Measurements from ENCODE around the gene PBX3. TPM values are rescaled to one million over a fixed set of nuclear protein-coding genes. Genes with fewer than 3 reads are reported as not detected.

The PBX3 gene
- total RNA-seq, 1 experiment from 2014 or later: 39.0 TPM

- intact Hi-C loops (cut with micrococcal nuclease; ENCODE audit: unreplicated experiment) (no loop called here), in situ Hi-C loops (cut with HindIII; ENCODE audit: low pct_unique_long_range_greater_than_20kb, low sequenced_read_pairs) (no loop called here)
- TF ChIP-seq SIN3A (IDR thresholded peaks at IDR 0.05; ENCODE audit: borderline replicate concordance, insufficient read depth, low read depth, low read length): no peak
- no peak for TF ChIP-seq REST (IDR thresholded peaks at IDR 0.05; ENCODE audit: insufficient read depth in 1 of 2, low read depth in 2 of 2, low read length in 1 of 2)
- no peak for TF ChIP-seq POLR2AphosphoS5 (IDR thresholded peaks at IDR 0.05; ENCODE audit: low read depth, low read length)
- no peak for TF ChIP-seq TCF7L2 (IDR thresholded peaks at IDR 0.05; ENCODE audit: low read depth, low read length)
- no peak for TF ChIP-seq CTCF (IDR thresholded peaks at IDR 0.05)
- no TSS peak for BruUV-seq (replicated peaks)
- peaks cover under 1% of the 10 kb centered on the region; the same call in 1 of the 2 replicates for H3K4me1 ChIP-seq (ENCODE audit: control insufficient read depth, insufficient read depth, low read length)
- no peaks in the 10 kb centered on the region for H3K27me3 ChIP-seq (ENCODE audit: control insufficient read depth, insufficient read depth, low read length)
- no peak overlapping the region for H3K4me3 ChIP-seq (ENCODE audit: low read depth in 2 of 2, low read length in 2 of 2)
- ATAC-seq (no peak), DNase-seq (ENCODE audit: low read depth, low spot score) (no peak)
- H3K9me3 ChIP-seq (ENCODE audit: control insufficient read depth, insufficient read depth, low read depth, low read length): no peaks in the 10 kb centered on the region
- H3K36me3 ChIP-seq (ENCODE audit: control insufficient read depth, insufficient read depth, low read length): no peaks in the 10 kb centered on the region
- no peak overlapping the region for H3K27ac ChIP-seq (ENCODE audit: low read length)
- POLR2A ChIA-PET: no interaction called here
- CTCF ChIA-PET: no interaction called here
These were observed 3.3 kb upstream of the PBX3 start for GRCh38 chr9:125743682-125744428.

- in situ Hi-C loops (cut with HindIII; ENCODE audit: low pct_unique_long_range_greater_than_20kb, low sequenced_read_pairs) (no loop called here), intact Hi-C loops (cut with micrococcal nuclease; ENCODE audit: unreplicated experiment) (loop anchor here (5.0 kb wide), 1 partner anchor 187 kb away; no protein-coding TSS in a partner anchor)
These were observed 2.6 kb upstream of the PBX3 start for GRCh38 chr9:125744616-125745015.

More at GRCh38 chr9:125744616-125745015, 2.6 kb upstream of the PBX3 start:
- Histone ChIP-seq H3K36me3 (ENCODE audit: control insufficient read depth, insufficient read depth, low read length) (no peaks in the 10 kb centered on the region), H3K4me1 (ENCODE audit: control insufficient read depth, insufficient read depth, low read length) (peaks cover 8% of the 10 kb centered on the region; the same call in 1 of the 2 replicates), H3K9me3 (ENCODE audit: control insufficient read depth, insufficient read depth, low read depth, low read length) (no peaks in the 10 kb centered on the region), H3K27ac (ENCODE audit: low read length) (no peak overlapping the region), H3K27me3 (ENCODE audit: control insufficient read depth, insufficient read depth, low read length) (no peaks in the 10 kb centered on the region), H3K4me3 (ENCODE audit: low read depth in 2 of 2, low read length in 2 of 2) (no peak overlapping the region)
- CTCF ChIA-PET: interaction anchor here (0.6 kb wide), 1 partner anchor 601 kb away, joined by 4 read pairs; the partner anchor contains the start of gene SCAI
- no TSS peak for BruUV-seq (replicated peaks)
- POLR2A ChIA-PET: no interaction called here
- ATAC-seq (no peak), DNase-seq (ENCODE audit: low read depth, low spot score) (no peak)
- TF ChIP-seq TCF7L2 (IDR thresholded peaks at IDR 0.05; ENCODE audit: low read depth, low read length) (no peak), REST (IDR thresholded peaks at IDR 0.05; ENCODE audit: insufficient read depth in 1 of 2, low read depth in 2 of 2, low read length in 1 of 2) (no peak), SIN3A (IDR thresholded peaks at IDR 0.05; ENCODE audit: borderline replicate concordance, insufficient read depth, low read depth, low read length) (no peak), CTCF (IDR thresholded peaks at IDR 0.05) (no peak), POLR2AphosphoS5 (IDR thresholded peaks at IDR 0.05; ENCODE audit: low read depth, low read length) (no peak)
